Osteoblast (primary cell): ENCODE data around the gene SMS. TPM values are rescaled to one million over a fixed set of nuclear protein-coding genes. Genes with fewer than 3 reads are reported as not detected.
A peak's percentile ranks its signal among the peaks of the same experiment; 100 is the strongest.

Experiments
- DNase-seq: peaks from one replicate; pipeline ENCODE4 v3.0.0; 2011; ENCODE audit warnings: low spot score, mixed read lengths; ENCODE audit not compliant: insufficient read length; ENCODE audit errors: missing footprints
- H2AFZ ChIP-seq: 2 replicates; pipeline ENCODE4 v1.6.0; 2011; ENCODE audit warnings: mild to moderate bottlenecking, low read length
- H3K27ac ChIP-seq: 2 replicates; pipeline ENCODE4 v1.5.1; 2011; ENCODE audit warnings: mild to moderate bottlenecking, low read depth, low read length, moderate library complexity
- H3K27me3 ChIP-seq: 2 replicates; pipeline ENCODE4 v1.6.0; 2012; ENCODE audit warnings: mild to moderate bottlenecking, control low read depth, inconsistent platforms, low read length, moderate library complexity; ENCODE audit not compliant: insufficient read depth
- H3K36me3 ChIP-seq: 2 replicates; pipeline ENCODE4 v1.5.1; 2011; ENCODE audit warnings: mild to moderate bottlenecking, low read length, control low read depth, moderate library complexity; ENCODE audit not compliant: insufficient read depth
- H3K4me1 ChIP-seq: 2 replicates; pipeline ENCODE4 v1.5.1; 2011; ENCODE audit warnings: mild to moderate bottlenecking, low read length, control low read depth, moderate library complexity; ENCODE audit not compliant: insufficient read depth
- H3K4me2 ChIP-seq: 2 replicates; pipeline ENCODE4 v1.6.0; 2011; ENCODE audit warnings: mild to moderate bottlenecking, low read length; ENCODE audit not compliant: insufficient read depth
- H3K4me3 ChIP-seq: fragments of 200-600 bp; sonication (generic); 3 replicates; pipeline ENCODE4 v1.5.1; 2012; ENCODE audit warnings: mild to moderate bottlenecking, low read length, inconsistent platforms; ENCODE audit not compliant: insufficient read depth
- H3K79me2 ChIP-seq: 2 replicates; pipeline ENCODE4 v1.6.0; 2012; ENCODE audit warnings: mild to moderate bottlenecking, low read length, control low read depth, inconsistent platforms; ENCODE audit not compliant: insufficient read depth
- H3K9me3 ChIP-seq: 2 replicates; pipeline ENCODE4 v1.5.1; 2011; ENCODE audit warnings: low read depth, low read length, control low read depth
- H4K20me1 ChIP-seq: 2 replicates; pipeline ENCODE4 v1.6.0; 2012; ENCODE audit warnings: mild to moderate bottlenecking, low read length, control low read depth; ENCODE audit not compliant: insufficient read depth
- CTCF ChIP-seq: IDR thresholded peaks from 2 replicates; pipeline ENCODE4 v1.5.1; 2011; ENCODE audit warnings: mild to moderate bottlenecking, low read depth, low read length, moderate library complexity; ENCODE audit errors: extremely low read depth
- total RNA-seq: library from RNA; depleted of rRNA; stranded (reverse); fragments of >200 nt; gene quantifications from 2 replicates; pipeline ENCODE4 v1.2.3, GENCODE V29; 2012

SMS gene
- total RNA-seq, 1 donor: 76.0 TPM

GRCh38 chrX:21933077-21933476 is 7.4 kb upstream of the SMS start:
- Histone ChIP-seq H4K20me1 (no peaks in the 10 kb centered on the region), H3K36me3 (no peaks in the 10 kb centered on the region), H3K4me3 (no peak overlapping the region), H2AFZ (no peak overlapping the region), H3K27ac (peak overlapping the region; percentile 91), H3K79me2 (no peaks in the 10 kb centered on the region), H3K4me1 (peaks cover 11% of the 10 kb centered on the region), H3K9me3 (no peaks in the 10 kb centered on the region), H3K4me2 (peak overlapping the region; percentile 61), H3K27me3 (no peaks in the 10 kb centered on the region)
- DNase-seq: no peak
- TF ChIP-seq CTCF: no peak

GRCh38 chrX:21934414-21934813 is 6.1 kb upstream of the SMS start:
- H3K79me2 ChIP-seq: no peaks in the 10 kb centered on the region
- H3K4me2 ChIP-seq: no peak overlapping the region
- H3K36me3 ChIP-seq: no peaks in the 10 kb centered on the region
- no peak overlapping the region for H2AFZ ChIP-seq
- no peak for DNase-seq
- H3K4me3 ChIP-seq: no peak overlapping the region
- H3K27me3 ChIP-seq: no peaks in the 10 kb centered on the region
- TF ChIP-seq CTCF: no peak
- no peak overlapping the region for H3K27ac ChIP-seq
- H3K4me1 ChIP-seq: peaks cover 11% of the 10 kb centered on the region
- H3K9me3 ChIP-seq: no peaks in the 10 kb centered on the region
- H4K20me1 ChIP-seq: no peaks in the 10 kb centered on the region

- peak overlapping the region; percentile 60 for H2AFZ ChIP-seq
- peak overlapping the region; percentile 53 for H3K27ac ChIP-seq
- H3K4me1 ChIP-seq: peaks cover 22% of the 10 kb centered on the region
- no peak for DNase-seq
- H3K27me3 ChIP-seq: no peaks in the 10 kb centered on the region
- H3K9me3 ChIP-seq: no peaks in the 10 kb centered on the region
- H3K4me3 ChIP-seq: peak overlapping the region; percentile 75
- H3K4me2 ChIP-seq: peak overlapping the region; percentile 66
- peaks cover 18% of the 10 kb centered on the region for H3K79me2 ChIP-seq
- peaks cover 3% of the 10 kb centered on the region for H4K20me1 ChIP-seq
- no peak for TF ChIP-seq CTCF
- H3K36me3 ChIP-seq: no peaks in the 10 kb centered on the region
Measured at GRCh38 chrX:21939906-21940305, 603 bp upstream of the SMS start.

GRCh38 chrX:21943460-21944135 is 3.1 kb downstream of the SMS start:
- Histone ChIP-seq H3K4me2 (peak overlapping the region; percentile 49), H3K4me3 (peak overlapping the region; percentile 31), H3K27ac (peak overlapping the region; percentile 76), H3K4me1 (peaks cover 41% of the 10 kb centered on the region), H3K27me3 (no peaks in the 10 kb centered on the region), H3K36me3 (no peaks in the 10 kb centered on the region), H4K20me1 (peaks cover 4% of the 10 kb centered on the region), H3K79me2 (peaks cover 55% of the 10 kb centered on the region), H2AFZ (no peak overlapping the region), H3K9me3 (no peaks in the 10 kb centered on the region)
- DNase-seq: peak; percentile 91
- no peak for TF ChIP-seq CTCF
